Measurements from ENCODE around the gene CLMN. TPM values are rescaled to one million over a fixed set of nuclear protein-coding genes. Genes with fewer than 3 reads are reported as not detected.

CLMN gene
- total RNA-seq, 1 experiment from 2014 or later: 33.4 TPM

- ChIA-PET RAD21 (ENCODE audit: low non-redundant PET in 1 of 2, low total read pairs in 2 of 2, uncharacterized antibody in 2 of 2, unreplicated experiment in 2 of 2) (no interaction called here), CTCF (no interaction called here), POLR2A (no interaction called here)
- no peaks in the 10 kb centered on the region for H3K9me3 ChIP-seq (ENCODE audit: control insufficient read depth in 1 of 2, insufficient read depth in 1 of 2, low read depth in 1 of 2, low read length in 2 of 2)
- no peak overlapping the region for H3K4me2 ChIP-seq (ENCODE audit: low read length)
- H3K79me2 ChIP-seq (ENCODE audit: insufficient read depth, low read length): no peaks in the 10 kb centered on the region
- peaks cover 3 to 56% of the 10 kb centered on the region in 2 experiments; a peak in 3 of 4 replicates for H3K4me1 ChIP-seq (ENCODE audit: control insufficient read depth in 1 of 2, insufficient read depth in 2 of 2, low read length in 2 of 2)
- H3K4me3 ChIP-seq (replicated peaks in 1 of 2; ENCODE audit: low read depth in 1 of 2, low read length in 2 of 2): no peak overlapping the region
- H3K27ac ChIP-seq (ENCODE audit: low read depth, low read length): no peak overlapping the region
- H3K36me3 ChIP-seq (ENCODE audit: control insufficient read depth in 1 of 2, insufficient read depth in 2 of 2, low read length in 2 of 2): no peaks in the 10 kb centered on the region
- no peaks in the 10 kb centered on the region for H3K27me3 ChIP-seq (ENCODE audit: insufficient read depth, low read length)
- intact Hi-C loops (cut with micrococcal nuclease): no loop called here
- H3K9me2 ChIP-seq (ENCODE audit: insufficient read depth): no peaks in the 10 kb centered on the region
- TF ChIP-seq ZNF274 (IDR thresholded peaks at IDR 0.05; ENCODE audit: low read depth, low read length) (no peak), ELF1 (IDR thresholded peaks at IDR 0.05; ENCODE audit: borderline replicate concordance, low read depth) (no peak), JUND (IDR thresholded peaks at IDR 0.05) (no peak), REST (IDR thresholded peaks at IDR 0.05; ENCODE audit: low read depth) (no peak), FOSL1 (IDR thresholded peaks at IDR 0.05; ENCODE audit: low read depth) (no peak), EZH2phosphoT487 (IDR thresholded peaks at IDR 0.05; ENCODE audit: borderline replicate concordance) (no peak), ZFX (IDR thresholded peaks at IDR 0.05) (no peak), EZH2 (IDR thresholded peaks at IDR 0.05) (no peak), MAX (IDR thresholded peaks at IDR 0.05) (no peak), CEBPB (IDR thresholded peaks at IDR 0.05; ENCODE audit: low read depth) (no peak), YY1 (IDR thresholded peaks at IDR 0.05; ENCODE audit: extremely low read depth, insufficient replicate concordance, low read depth, low read length) (no peak), EGR1 (IDR thresholded peaks at IDR 0.05; ENCODE audit: low read depth) (no peak), SRF (IDR thresholded peaks at IDR 0.05; ENCODE audit: low read depth) (no peak)
- BruUV-seq (replicated peaks): no TSS peak
- H2AFZ ChIP-seq (ENCODE audit: low read depth, low read length, poor library complexity, severe bottlenecking): no peak overlapping the region
- DNase-seq (ENCODE audit: low read depth, low spot score) (no peak), ATAC-seq (no peak)
- no peak overlapping the region for H3K9ac ChIP-seq (ENCODE audit: low read length)
- no peaks in the 10 kb centered on the region for H4K20me1 ChIP-seq (ENCODE audit: insufficient read depth)
Observed at GRCh38 chr14:95257521-95257920, 62.2 kb downstream of the CLMN start.
